ENCODE results near the gene MSL1.
A peak's percentile ranks its signal among the peaks of the same experiment; 100 is the strongest.

MSL1 gene

DNA sequence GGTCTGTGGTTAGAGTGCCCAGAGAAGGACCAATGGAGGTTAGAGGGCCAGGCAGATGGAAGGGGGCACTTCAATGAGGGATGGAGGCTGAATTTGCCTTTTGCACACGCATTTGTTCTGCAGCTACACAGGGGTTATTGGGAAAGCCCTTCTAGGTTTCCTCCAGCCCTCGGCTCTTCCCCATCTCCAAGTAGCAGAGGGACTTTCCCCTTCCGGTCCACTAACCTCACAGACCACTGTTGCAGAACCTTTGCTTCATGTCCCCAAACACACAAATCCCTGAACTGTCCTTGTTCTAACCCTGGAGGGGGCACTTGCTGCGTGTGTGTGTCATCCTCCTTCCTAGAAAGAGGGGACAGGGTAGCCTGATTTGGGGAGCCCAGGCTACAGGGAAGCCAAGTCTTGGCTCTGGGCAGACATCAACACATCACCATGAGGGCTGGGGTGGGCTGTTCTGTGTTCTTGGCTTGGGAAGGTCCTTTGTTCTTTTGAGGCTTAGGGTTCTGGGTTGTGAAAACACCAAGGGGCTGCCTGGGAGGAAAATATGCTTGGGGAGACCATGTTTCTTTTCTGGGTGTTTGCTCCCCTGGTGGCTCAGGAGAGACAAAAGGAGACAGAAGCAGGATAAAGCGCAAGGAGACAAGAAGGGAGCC is 14.1 kb upstream of the MSL1 start:
- H3K4me3 Mint-ChIP-seq = peak overlapping the region; percentile 70
- peaks cover 95% of the 10 kb centered on the region for H3K4me1 Mint-ChIP-seq
- H3K27ac Mint-ChIP-seq = peak overlapping the region; percentile 95
- H3K36me3 Mint-ChIP-seq = peaks cover 6% of the 10 kb centered on the region
- ATAC-seq (peak; percentile 1), DNase-seq (ENCODE audit: low spot score in 2 of 2) (no peak)
- H3K9me3 Mint-ChIP-seq = no peaks in the 10 kb centered on the region

DNA sequence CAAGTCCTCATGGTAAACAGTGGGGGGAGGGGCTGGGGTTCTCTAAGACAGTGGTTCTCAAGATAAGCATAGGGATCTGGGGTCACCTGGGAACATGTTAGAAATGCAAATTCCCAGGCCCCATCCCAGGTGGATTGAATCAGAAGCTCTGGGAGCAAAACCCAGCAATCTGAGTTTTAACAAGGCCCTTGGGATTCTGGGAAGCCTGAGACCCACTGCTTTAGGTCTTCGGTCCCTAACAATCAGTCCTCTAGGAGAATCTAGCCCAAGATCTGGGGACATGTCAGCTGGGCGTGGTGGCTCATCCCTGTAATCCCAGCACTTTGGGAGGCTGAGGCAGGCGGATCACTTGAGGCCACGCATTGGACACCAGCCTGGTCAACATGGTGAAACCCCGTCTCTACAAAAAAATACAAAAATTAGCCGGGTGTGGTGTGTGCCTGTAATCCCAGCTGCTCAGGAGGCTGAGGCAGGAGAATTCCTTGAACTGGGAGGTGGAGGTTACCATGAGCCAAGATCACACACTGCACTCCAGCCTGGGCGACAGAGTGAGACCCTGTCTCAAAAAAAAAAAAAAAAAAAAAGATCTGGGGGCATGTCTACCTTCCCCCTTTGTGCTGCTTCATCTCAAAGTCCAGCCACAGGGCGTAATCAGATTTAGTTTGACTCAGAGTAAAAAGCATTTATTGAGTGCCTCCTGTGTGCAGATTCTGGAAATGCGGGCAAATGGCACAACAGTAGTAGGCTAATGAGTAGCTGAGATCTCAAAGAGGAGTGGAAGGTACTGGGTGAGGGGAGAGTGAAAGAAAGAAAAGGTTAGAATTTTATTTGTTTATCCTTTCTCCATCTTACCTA is 12.6 kb upstream of the MSL1 start:
- peaks cover 13% of the 10 kb centered on the region for H3K36me3 Mint-ChIP-seq

DNA sequence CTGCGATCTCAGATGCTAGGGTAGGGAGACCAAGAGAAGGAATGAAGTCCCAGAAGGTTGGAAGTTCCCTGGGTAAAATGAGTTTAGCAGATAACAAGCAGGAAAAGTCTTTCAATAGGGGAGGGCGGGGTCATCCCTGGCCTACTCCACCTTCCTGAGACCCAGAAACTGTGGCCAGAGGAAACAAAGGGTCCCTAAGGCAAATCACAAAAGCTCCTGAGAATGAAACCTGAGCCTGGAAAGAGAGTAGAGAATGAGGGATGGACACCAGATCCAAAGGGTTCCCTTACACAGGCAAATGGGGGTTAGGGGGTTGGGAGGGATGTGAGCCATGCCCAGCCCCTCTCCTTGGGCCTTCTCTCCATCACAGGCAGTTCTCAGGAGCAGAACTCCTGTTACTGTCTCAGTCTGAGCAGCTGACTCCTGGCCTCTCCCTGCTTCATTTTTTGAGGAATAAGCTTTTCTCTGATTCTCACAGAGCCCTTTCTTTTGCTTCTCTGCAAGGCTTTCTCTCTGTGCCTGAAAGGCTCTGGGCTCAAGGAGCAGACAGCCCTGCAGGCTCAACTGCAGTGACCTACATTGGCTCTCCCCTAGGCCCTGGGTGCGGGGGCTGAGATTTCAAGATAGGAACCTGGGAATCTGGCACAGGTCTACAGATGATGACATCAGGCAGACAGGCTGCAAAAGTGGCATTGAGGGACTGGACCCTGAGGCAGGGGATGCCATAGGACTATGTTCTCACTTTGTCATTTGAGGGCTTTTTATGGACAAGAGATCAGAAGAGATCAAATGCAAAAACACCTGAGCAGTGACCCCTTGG is 11.5 kb upstream of the MSL1 start:
- Mint-ChIP-seq H3K27ac (peak overlapping the region; percentile 79), H3K36me3 (peaks cover 13% of the 10 kb centered on the region), H3K4me3 (peak overlapping the region; percentile 70), H3K9me3 (no peaks in the 10 kb centered on the region), H3K4me1 (peaks cover 83% of the 10 kb centered on the region)
- no peak for ATAC-seq
- DNase-seq (ENCODE audit: low spot score in 2 of 2) = no peak

More for the DNA sequence above, 12.6 kb upstream of the MSL1 start:
- Mint-ChIP-seq H3K4me3 (no peak overlapping the region), H3K27ac (peak overlapping the region; percentile 95), H3K4me1 (peaks cover 93% of the 10 kb centered on the region), H3K9me3 (no peaks in the 10 kb centered on the region)
- DNase-seq (ENCODE audit: low spot score in 2 of 2) = no peak
- ATAC-seq = no peak

- Mint-ChIP-seq H3K4me1 (peaks cover 70% of the 10 kb centered on the region), H3K9me3 (no peaks in the 10 kb centered on the region), H3K27ac (peak overlapping the region; percentile 79), H3K4me3 (peak overlapping the region; percentile 70), H3K36me3 (peaks cover 13% of the 10 kb centered on the region)
- peak; percentile 42 to 85 for DNase-seq (ENCODE audit: low spot score in 2 of 2)
- peak; percentile 54 for ATAC-seq
These were observed 10.3 kb upstream of the MSL1 start for GRCh38 chr17:40111221-40112128.

GRCh38 chr17:40112191-40112711 is 9.5 kb upstream of the MSL1 start:
- Mint-ChIP-seq H3K36me3 (peaks cover 13% of the 10 kb centered on the region), H3K27ac (peak overlapping the region; percentile 79), H3K4me1 (peaks cover 62% of the 10 kb centered on the region), H3K4me3 (peak overlapping the region; percentile 70), H3K9me3 (no peaks in the 10 kb centered on the region)
- no peak for ATAC-seq
- DNase-seq (ENCODE audit: low spot score in 2 of 2) = no peak

- peaks cover 11% of the 10 kb centered on the region for H3K36me3 Mint-ChIP-seq
- H3K4me3 Mint-ChIP-seq = peak overlapping the region; percentile 70
- peak overlapping the region; percentile 79 for H3K27ac Mint-ChIP-seq
- no peaks in the 10 kb centered on the region for H3K9me3 Mint-ChIP-seq
- peaks cover 58% of the 10 kb centered on the region for H3K4me1 Mint-ChIP-seq
- no peak for DNase-seq (ENCODE audit: low spot score in 2 of 2)
- ATAC-seq = no peak
These were observed 9.1 kb upstream of the MSL1 start for GRCh38 chr17:40112718-40113109.

DNA sequence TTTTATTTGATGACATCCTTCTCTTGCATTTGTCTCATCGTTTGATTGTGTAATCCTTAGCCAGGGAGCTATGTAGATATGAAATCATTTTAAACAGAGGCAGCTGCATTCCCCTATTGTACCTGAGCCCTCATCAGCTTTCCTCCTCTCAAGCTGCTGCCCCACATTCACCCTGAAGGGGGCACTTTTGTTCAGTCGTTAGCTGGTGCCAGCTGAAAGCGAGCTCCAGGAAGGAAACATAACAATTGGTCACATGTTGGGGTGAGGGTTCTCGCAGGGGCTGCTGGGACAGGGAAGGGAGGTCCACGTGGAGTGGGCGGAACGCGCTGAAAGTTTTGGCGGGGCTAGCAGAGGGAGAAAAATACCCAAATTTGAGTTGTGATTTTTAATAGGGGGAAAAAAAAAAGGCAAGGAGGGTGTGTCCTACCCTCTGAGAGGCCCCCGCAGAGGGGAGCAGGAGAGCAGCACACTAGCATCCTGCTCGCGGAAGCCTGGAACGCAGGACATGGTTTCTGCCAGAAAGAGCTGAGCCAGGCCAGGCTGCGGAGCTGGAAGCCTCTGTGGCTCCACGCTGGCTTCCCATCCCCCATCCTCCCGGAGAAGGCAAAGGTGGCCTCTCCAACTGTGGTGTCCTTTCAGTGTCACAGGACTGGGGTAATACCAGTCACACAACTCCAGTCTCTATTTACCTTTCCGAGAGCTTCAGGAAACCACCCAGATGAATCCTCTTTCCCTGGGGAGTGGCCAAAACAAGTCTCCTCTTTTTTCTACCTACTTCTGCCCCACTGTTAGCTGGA is 8.5 kb upstream of the MSL1 start:
- ATAC-seq (peak; percentile 92), DNase-seq (ENCODE audit: low spot score in 2 of 2) (peak; percentile 86 to 97)
- Mint-ChIP-seq H3K27ac (peak overlapping the region; percentile 79), H3K36me3 (peaks cover 7% of the 10 kb centered on the region), H3K4me1 (peaks cover 57% of the 10 kb centered on the region), H3K4me3 (peak overlapping the region; percentile 70), H3K9me3 (no peaks in the 10 kb centered on the region)

DNA sequence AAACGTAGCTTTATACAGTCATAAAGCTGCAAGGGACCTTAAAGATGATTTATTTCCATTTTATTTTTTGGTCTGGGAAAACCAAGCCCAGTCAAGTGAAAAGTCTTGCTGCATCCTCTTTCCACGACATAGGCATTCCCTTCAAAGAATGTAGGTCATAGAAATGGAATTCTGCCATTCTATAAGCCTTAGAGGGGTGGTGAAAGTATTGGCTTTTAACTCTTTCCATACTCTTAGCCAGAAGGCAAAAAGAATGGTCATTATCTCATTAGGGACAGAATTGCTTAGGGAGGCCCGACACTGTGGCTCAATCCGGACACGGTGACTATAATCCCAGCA is 7.9 kb upstream of the MSL1 start:
- Mint-ChIP-seq H3K4me3 (peak overlapping the region; percentile 70), H3K36me3 (peaks cover 7% of the 10 kb centered on the region), H3K4me1 (peaks cover 59% of the 10 kb centered on the region), H3K27ac (peak overlapping the region; percentile 79), H3K9me3 (no peaks in the 10 kb centered on the region)
- DNase-seq (ENCODE audit: low spot score in 2 of 2) (no peak), ATAC-seq (no peak)

DNA sequence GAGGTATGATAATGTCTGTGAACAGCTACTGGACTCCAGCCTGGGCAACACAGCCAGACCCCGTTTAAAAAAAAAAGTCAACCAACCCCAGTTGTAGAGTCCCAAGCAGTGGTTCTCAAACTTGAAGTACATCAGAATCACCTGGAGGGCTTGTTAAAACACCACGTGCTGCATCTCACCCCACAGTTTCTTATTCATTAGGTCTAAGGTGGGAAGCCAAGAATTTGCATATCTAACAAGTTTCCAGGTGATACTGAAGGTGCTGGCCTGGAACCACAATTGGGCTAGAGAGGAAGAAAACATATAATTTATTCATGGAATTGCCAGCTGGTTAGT is 6.7 kb upstream of the MSL1 start:
- H3K27ac Mint-ChIP-seq = no peak overlapping the region
- DNase-seq (ENCODE audit: low spot score in 2 of 2) (no peak), ATAC-seq (no peak)
- H3K9me3 Mint-ChIP-seq = no peaks in the 10 kb centered on the region
- peaks cover 49% of the 10 kb centered on the region for H3K4me1 Mint-ChIP-seq
- H3K36me3 Mint-ChIP-seq = peaks cover 7% of the 10 kb centered on the region
- no peak overlapping the region for H3K4me3 Mint-ChIP-seq

DNA sequence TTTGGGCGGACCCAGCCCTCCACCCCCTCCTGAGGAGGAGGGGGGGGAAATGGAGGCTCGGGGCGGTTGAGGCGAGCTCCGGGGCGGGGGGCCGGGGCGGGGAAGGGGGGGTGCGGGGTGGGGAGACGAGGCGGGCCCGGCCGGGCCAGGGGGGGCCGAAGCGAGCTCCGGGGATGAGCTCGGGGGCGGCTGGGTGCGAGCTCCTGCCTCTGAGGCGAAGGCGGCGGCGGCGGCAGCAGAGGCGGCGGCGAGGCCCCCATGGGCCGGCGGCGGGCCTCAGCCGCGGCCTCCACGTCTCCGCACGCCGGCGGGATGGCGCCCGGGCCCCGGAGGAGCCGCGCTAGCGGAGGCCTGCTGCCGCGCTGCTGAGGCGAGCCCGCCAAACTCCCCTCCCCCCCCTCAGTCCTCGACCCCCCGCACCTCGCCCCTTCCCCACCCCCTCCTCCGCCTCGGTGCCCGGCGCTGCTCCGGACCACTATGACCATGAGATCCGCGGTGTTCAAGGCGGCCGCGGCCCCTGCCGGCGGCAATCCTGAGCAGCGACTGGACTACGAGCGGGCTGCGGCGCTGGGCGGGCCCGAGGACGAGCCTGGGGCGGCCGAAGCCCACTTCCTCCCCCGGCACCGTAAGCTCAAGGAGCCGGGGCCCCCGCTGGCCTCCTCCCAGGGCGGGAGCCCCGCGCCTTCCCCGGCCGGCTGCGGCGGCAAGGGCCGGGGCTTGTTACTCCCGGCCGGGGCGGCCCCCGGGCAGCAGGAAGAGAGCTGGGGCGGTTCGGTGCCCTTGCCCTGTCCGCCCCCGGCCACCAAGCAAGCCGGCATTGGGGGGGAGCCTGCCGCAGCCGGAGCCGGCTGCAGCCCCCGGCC is 596 bp downstream of the MSL1 start:
- peaks cover 43% of the 10 kb centered on the region for H3K36me3 Mint-ChIP-seq
- peak; percentile 56 for ATAC-seq
- DNase-seq (ENCODE audit: low spot score in 2 of 2) = peak in 1 of 2 donors; percentile 21
- H3K4me3 Mint-ChIP-seq = peak overlapping the region; percentile 98
- H3K27ac Mint-ChIP-seq = peak overlapping the region; percentile 94
- peaks cover 45% of the 10 kb centered on the region for H3K4me1 Mint-ChIP-seq
- H3K9me3 Mint-ChIP-seq = no peaks in the 10 kb centered on the region

DNA sequence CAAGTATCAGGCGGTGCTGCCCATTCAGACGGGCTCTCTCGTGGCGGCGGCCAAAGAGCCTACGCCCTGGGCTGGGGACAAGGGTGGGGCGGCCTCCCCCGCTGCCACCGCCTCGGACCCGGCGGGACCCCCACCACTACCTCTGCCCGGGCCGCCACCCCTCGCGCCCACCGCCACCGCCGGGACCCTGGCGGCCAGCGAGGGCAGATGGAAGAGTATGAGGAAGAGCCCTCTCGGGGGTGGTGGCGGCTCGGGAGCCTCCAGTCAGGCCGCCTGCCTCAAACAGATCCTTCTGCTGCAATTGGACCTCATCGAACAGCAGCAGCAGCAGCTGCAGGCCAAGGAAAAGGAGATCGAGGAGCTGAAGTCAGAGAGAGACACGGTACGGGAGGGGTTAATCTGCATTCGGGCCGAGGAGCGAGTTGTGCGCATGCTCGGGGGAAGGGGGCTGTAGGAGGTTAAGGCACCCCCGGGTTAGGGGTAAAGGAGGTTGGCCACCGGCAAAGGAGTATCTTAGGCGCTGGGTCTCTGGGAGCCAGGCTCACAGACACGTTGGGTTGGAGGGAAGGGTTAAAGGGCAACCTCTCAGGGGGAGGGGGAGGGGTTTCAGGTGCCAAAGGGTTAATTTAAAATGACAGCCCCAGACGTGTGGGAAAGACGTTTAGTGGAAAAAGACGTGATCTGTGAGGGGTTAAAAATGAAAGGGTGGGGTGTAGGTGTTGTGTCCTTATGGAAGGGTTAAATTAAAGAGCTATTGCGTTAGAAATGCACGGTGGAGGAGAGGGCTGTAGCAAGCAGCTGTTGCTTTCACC is 1.4 kb downstream of the MSL1 start:
- H3K9me3 Mint-ChIP-seq = no peaks in the 10 kb centered on the region

GRCh38 chr17:40123811-40124114 is 2.0 kb downstream of the MSL1 start:
- Mint-ChIP-seq H3K36me3 (peaks cover 57% of the 10 kb centered on the region), H3K4me3 (peak overlapping the region; percentile 98)

More for the DNA sequence above, 1.4 kb downstream of the MSL1 start:
- peak; percentile 22 for ATAC-seq
- Mint-ChIP-seq H3K4me1 (peaks cover 41% of the 10 kb centered on the region), H3K4me3 (peak overlapping the region; percentile 98), H3K36me3 (peaks cover 52% of the 10 kb centered on the region), H3K27ac (peak overlapping the region; percentile 94)
- DNase-seq (ENCODE audit: low spot score in 2 of 2) = peak in 1 of 2 donors; percentile 83

More at GRCh38 chr17:40123811-40124114, 2.0 kb downstream of the MSL1 start:
- Mint-ChIP-seq H3K27ac (peak overlapping the region; percentile 94), H3K9me3 (no peaks in the 10 kb centered on the region), H3K4me1 (peaks cover 35% of the 10 kb centered on the region)
- DNase-seq (ENCODE audit: low spot score in 2 of 2) (no peak), ATAC-seq (no peak)
